SU-DHL-6 (cell line): ENCODE data around the gene SLC16A10.

ENCODE experiments used
- CTCF ChIP-seq: fragments of 200-600 bp; sonication (generic); IDR thresholded peaks from one replicate; pipeline ENCODE4 v1.5.1; 2017; ENCODE audit warnings: antibody characterized with exemption, mild to moderate bottlenecking, low read length, moderate library complexity; ENCODE audit not compliant: insufficient read depth, poor library complexity, severe bottlenecking
- EZH2phosphoT487 ChIP-seq: fragments of 200-600 bp; sonication (generic), shearing (Covaris generic); conservative IDR thresholded peaks from 2 replicates; pipeline ENCODE4 v1.6.1; 2018; ENCODE audit warnings: mild to moderate bottlenecking, antibody characterized with exemption, low read length, moderate library complexity, mixed read lengths

GRCh38 chr6:111187874-111188273 lies 100.6 kb downstream of the SLC16A10 start:
- no peak for TF ChIP-seq CTCF
- TF ChIP-seq EZH2phosphoT487 = no peak
